GM18505 (cell line): Measurements from ENCODE around the gene AHRR.

Source experiments
- ATAC-seq: cut with Tn5 transposase; IDR thresholded peaks from one replicate; pipeline ENCODE4 v1.9.1; 2021; ENCODE audit not compliant: unreplicated experiment
- POLR2A ChIP-seq: IDR thresholded peaks from 4 replicates; pipeline ENCODE4 v1.6.1; 2011; ENCODE audit warnings: borderline replicate concordance; ENCODE audit not compliant: insufficient read depth, insufficient read length; ENCODE audit errors: extremely low read depth

AHRR gene

GRCh38 chr5:324736-325612 is 3.5 kb downstream of the AHRR start:
- ATAC-seq = no peak
- TF ChIP-seq POLR2A = no peak

GRCh38 chr5:326109-326508 is 4.6 kb downstream of the AHRR start:
- no peak for TF ChIP-seq POLR2A
- ATAC-seq = no peak

GRCh38 chr5:329121-329735 is 7.7 kb downstream of the AHRR start:
- TF ChIP-seq POLR2A = no peak

GRCh38 chr5:329768-330167 is 8.3 kb downstream of the AHRR start:
- ATAC-seq = no peak
- TF ChIP-seq POLR2A = no peak

More at GRCh38 chr5:329121-329735, 7.7 kb downstream of the AHRR start:
- ATAC-seq = no peak

GRCh38 chr5:332843-333242 is 11.3 kb downstream of the AHRR start:
- TF ChIP-seq POLR2A = no peak
- no peak for ATAC-seq

GRCh38 chr5:333945-334344 is 12.4 kb downstream of the AHRR start:
- ATAC-seq = no peak
- no peak for TF ChIP-seq POLR2A

- ATAC-seq = no peak
- no peak for TF ChIP-seq POLR2A
Measured at GRCh38 chr5:334903-335739, 13.6 kb downstream of the AHRR start.

- no peak for TF ChIP-seq POLR2A
- no peak for ATAC-seq
Measured at GRCh38 chr5:335740-336038, 14.2 kb downstream of the AHRR start.

GRCh38 chr5:337563-338130 is 16.1 kb downstream of the AHRR start:
- TF ChIP-seq POLR2A = no peak
- ATAC-seq = no peak

- no peak for ATAC-seq
- TF ChIP-seq POLR2A = no peak
Measured at GRCh38 chr5:342501-343460, 21.3 kb downstream of the AHRR start.

- no peak for ATAC-seq
- no peak for TF ChIP-seq POLR2A
Measured at GRCh38 chr5:343461-344401, 22.2 kb downstream of the AHRR start.
